Effector CD8-positive, alpha-beta T cell (primary cell): Measurements from ENCODE around the gene CEACAM16.
"Not testable (repeated sequence)": the region's sequence is repeated elsewhere in the genome, so short reads cannot be mapped to it uniquely, and the experiment has no call there.

Source experiments
- DNase-seq: peaks from one replicate; lab custom pipeline; 2025; lab: John Stamatoyannopoulos, UW

The CEACAM16 gene

DNA sequence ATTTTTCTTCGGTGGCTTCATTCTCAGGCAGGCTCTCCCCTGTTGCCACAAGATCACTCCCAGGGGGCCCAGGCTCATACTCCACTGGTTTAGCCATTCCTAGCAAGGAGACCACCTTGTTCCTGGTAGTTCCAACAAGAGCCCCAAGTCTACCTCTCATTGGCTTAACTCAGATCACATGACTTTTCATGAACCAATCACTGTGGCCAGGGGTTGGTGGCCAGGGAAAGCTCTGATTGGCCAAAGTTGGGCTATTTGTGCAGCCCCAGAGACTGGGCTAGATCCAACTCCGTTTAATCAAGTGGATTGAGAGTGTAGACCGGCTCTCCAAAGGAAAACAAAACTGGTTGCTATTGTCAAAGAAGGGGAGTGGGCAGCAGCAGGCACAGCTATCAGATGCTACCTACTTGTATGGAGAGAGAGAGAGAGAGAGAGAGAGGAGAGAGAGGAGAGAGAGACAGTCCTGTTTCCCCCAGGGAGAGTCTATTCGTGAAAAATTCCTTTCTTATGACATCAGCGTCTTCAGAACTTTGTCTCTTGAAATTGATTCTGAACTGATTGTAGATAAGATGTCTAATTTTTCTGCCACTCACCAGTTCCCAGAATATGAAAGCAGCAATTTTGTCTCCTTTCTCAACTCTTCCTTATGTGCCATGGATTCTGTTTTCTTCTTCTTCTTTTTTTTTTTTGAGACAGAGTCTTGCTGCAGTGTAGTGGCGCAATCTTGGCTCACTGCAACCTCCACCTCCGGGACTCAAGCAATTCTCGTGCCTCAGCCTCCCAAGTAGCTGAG, 21.7 kb upstream of the CEACAM16 start:
- no peak for DNase-seq

DNA sequence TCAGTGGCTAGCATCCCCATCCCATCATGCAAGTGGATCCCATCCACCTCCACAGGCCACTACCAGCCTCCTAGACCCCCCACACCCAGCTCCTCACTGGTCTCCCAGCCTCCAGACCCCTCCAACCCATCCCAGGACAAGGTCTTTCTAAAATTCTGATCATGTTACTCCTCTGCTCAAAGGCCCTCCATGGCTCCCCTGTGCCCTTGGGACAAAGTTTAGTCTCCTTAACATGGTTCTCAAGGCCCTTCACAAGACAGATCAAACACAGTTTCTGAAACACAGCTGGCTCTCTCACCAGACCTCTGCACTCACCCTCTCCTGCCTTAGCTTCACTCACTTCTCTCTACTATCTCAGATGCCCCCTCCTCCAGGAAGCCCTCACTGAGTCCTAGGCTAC, 18.4 kb upstream of the CEACAM16 start:
- DNase-seq, result no peak

- DNase-seq, result no peak
These were observed 16.8 kb upstream of the CEACAM16 start for GRCh38 chr19:44681992-44682790.

DNA sequence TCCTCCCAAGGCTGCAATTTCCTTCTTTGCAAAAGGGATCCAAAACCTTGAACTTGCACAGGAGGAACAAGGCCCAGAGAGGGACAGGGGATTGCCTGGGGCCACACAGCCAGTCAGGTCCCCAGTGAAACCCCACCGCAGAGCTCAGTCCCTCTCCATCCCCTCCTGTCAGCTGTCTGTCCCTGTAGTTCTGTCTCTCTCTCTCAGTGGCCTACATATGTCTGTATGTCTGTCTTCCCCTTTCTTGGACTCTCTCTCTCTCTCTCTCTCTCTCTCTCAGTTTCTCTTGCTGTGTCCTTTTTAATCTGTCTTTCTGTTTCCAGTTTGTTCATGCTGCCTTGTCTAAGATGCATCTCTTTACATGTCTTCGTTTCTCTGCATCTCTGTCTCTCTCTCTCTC, 16.1 kb upstream of the CEACAM16 start:
- DNase-seq, result no peak

GRCh38 chr19:44683434-44684210, 15.3 kb upstream of the CEACAM16 start:
- DNase-seq, result no peak

GRCh38 chr19:44684396-44684795, 14.6 kb upstream of the CEACAM16 start:
- DNase-seq, result not testable (repeated sequence)

DNA sequence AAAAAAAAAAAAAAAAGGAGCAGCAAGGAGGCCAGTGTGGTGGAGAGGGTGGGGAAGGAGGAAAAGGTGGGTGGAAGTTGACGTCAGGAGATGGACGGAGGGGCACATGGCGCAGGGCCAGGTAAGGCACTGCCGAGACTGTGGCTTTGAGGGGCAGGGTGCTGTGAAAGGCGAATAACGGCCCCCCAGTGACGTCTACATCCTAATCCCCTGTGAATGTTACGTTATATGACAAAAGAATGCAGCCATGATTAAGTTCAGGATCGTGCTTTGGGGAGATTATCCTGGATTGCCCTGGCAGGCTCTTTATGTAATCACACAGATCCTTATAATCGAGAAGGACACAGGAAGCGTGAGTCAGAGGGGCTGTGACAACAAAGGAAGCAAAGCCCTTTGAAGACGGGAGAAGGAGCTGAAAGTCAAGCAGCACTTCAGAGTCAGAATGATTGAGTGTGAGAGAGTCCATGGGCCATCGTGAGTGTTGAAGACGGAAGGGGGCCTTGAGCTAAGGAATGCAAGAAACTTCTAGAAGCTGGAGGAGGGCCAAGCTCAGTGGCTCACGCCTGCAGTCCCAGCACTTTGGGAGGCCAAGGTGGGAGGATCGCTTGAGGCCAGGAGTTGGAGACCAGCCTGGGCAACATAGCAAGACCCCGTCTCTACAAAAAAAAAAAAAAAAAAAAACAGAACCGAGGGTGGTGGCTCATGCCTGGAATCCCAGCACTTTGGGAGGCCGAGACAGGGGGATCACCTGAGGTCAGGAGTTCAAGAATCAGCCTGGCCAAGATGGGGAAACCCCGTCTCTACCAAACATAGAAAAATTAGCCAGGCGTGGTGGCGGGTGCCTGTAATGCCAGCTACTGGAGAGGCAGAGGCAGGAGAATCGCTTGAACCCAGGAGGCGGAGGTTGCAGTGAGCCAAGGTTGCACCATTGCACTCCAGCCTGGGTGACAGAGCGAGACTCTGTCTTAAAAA, 13.8 kb upstream of the CEACAM16 start:
- no peak for DNase-seq

GRCh38 chr19:44685877-44686276, 13.1 kb upstream of the CEACAM16 start:
- no peak for DNase-seq

- no peak for DNase-seq
These were observed 12.1 kb upstream of the CEACAM16 start for GRCh38 chr19:44686896-44687295.

DNA sequence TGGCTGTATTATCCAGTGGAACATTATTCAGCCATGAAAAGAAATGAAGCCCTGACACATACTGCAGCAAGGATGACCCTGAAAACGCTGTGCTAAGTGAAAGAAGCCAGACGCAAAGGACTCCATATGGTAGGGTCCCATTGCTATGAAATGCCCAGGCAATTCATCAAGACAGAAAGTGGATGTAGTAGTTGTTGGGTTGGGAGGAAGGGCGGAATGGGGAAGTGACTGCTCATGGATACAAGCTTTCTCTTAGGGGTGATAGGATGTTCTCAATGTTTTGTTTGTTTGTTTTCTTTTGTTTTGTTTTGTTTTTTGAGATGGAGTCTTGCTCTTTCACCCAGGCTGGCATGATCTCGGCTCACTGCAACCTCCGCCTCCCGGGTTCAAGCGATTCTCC, 11.1 kb upstream of the CEACAM16 start:
- DNase-seq, result no peak

DNA sequence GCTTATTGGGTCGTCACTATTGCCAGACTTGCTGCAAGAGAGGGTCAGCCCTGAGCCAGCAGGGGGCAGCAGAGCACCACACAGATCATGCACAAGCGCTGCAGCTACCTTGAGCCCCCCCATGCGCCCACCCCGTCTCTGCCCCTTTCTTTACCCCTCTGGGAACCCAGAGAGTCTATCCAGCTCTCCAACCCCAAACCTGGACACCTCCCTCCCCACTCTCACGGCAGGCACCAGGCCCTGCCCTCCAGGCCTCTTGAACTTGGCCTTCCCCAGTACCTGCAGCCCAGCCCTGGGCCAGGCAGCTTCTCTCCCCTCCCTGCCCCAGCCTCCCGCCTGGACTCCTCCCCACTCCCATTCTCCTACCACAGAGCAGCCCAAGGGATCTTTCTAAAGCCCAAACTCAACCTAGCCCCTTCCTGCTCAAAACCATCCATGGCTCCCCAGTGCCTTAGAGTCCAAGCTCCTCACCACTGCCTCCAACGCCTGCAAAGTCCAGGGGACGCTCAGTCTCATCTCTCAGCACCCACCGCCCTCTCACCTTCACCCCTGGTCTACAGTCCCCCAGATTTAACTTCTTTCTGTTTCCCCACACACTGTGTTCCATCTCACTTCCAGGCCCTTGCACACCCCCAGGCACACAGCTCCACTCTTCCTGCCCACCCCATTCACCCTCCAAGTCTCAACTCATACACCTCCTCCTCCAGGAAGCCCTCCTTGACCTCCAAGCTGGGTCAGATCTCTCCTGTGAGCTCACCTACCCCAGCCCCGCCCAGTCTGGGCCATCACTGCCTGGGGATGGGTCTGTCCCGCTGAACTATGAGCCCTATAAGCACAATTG, 9.4 kb upstream of the CEACAM16 start:
- peak; percentile 72 for DNase-seq

DNA sequence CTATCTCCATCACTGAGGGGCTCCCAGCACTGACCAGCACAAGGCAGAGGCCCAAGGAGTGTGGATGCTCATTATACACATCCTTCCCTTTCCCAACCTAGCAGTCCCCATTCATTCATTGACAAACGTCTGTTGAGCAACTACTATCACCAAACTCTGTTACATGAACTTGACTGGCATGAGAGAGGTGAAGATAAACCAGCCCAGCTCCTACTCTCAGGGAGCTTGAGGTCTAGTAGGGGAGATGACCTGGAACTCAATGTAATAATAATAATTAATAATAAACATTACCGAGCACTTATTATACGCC, 8.9 kb upstream of the CEACAM16 start:
- no peak for DNase-seq

GRCh38 chr19:44692379-44692721, 6.6 kb upstream of the CEACAM16 start:
- DNase-seq, result no peak

GRCh38 chr19:44694184-44694579, 4.8 kb upstream of the CEACAM16 start:
- no peak for DNase-seq

DNA sequence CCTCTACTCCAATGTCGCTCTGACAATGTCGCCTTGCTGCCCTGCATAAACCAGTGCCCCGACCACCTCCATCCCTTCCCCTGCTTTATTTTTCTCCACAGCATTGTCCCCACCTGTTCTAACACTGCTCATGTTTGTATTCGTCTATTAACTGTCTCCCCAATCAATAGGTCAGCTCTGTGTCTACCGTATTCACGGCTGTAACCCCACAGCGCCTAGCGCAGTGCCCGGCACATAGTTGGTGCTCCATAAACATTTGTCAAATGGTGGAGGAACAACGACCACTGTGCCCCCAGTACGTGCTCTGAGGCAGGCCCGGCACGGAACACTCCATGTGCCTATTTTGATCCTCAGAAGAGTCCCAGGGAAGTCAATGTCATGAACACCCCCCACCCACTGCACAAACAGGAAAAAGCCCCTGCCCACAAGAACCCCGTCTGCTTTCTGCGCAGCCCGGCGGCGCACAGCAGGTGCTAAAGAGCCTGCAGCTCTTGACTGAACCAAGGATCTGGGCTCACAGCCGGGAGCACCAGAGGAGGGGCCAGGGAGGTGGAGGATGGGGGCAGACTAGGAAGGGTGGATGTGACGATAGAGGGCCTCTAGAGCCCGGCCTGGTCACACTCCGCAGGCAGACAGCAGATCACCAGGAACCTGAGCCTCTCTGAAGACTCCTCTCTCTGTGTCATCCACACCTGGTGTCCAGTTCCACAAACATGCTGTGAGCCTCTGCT, 1.8 kb upstream of the CEACAM16 start:
- no peak for DNase-seq

DNA sequence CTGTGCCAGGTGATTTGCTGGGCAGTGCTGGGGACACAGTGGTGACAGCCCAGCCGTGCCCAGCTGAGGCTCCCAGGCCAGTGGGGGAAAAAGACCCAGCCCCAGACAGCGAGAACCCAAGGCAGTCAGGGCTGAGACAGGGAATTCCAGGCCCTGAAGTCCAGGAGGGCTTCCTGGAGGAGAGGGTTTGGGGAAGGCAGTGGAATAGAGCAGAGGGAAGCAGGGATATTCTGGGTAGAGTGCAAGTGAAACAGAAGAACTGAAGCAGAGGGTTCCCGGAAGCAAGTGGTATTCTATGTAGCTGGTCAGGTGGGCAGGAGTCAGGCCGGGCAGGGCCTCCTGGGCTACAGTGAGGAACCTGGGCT, 1.3 kb upstream of the CEACAM16 start:
- no peak for DNase-seq

DNA sequence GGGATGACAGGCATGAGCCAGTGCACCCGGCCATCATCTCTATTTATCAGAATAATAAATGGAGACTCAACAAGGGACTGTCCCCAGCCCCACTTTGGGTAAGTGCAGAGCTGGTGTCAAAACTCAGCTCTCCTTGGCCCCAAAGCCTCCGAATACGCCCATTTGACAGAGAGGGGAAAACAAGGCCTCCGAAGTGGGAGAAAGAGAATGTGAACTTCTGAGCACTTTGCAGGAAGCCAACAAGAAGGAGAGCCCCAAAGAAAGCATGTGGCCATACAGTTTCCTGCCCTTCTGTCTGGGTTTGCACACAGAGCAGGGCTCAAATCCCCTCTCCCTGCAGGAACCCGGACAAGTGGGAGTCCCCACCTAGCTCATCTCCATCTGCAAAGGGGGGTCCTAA, 1.6 kb downstream of the CEACAM16 start:
- no peak for DNase-seq

GRCh38 chr19:44701228-44701627, 2.3 kb downstream of the CEACAM16 start:
- no peak for DNase-seq

GRCh38 chr19:44702551-44703176, 3.7 kb downstream of the CEACAM16 start:
- DNase-seq, result no peak
